ENCODE data around the gene RPS18. TPM values are rescaled to one million over a fixed set of nuclear protein-coding genes. Genes with fewer than 3 reads are reported as not detected.
A peak's percentile ranks its signal among the peaks of the same experiment; 100 is the strongest.

Gene RPS18
- total and polyA plus RNA-seq, 2 of the 4 experiments (the other 2 are of a cell fraction): 6,577 to 8,417 TPM

DNA sequence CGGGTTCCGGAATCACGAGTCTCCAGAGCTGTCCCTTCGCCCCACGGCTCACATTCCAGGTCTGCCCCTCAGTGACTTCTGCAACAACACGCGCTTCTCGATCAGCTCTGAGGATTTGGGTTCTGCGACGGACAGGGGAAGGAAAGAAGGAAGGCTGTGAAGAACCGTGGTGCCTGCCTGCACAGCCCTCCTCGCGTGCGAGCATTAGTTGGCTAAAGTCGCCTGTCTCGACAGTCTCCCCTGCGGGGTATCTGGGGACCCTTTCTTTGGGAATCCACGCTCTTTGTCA lies 23.3 kb upstream of the RPS18 start:
- Histone ChIP-seq H4K91ac (ENCODE audit: insufficient read depth, low read depth, low read length) (peak overlapping the region; percentile 66), H3K27ac (ENCODE audit: insufficient read depth, low read length) (peak overlapping the region; percentile 84), H3K56ac (ENCODE audit: extremely low read depth, insufficient read depth, low read length) (peak overlapping the region; percentile 69), H3K4ac (ENCODE audit: low read depth, low read length) (peak overlapping the region; percentile 92), H3K18ac (ENCODE audit: low read depth, low read length) (peak overlapping the region; percentile 86), H4K20me1 (ENCODE audit: insufficient read depth, low read length) (peaks cover 3% of the 10 kb centered on the region; the same call in 1 of the 2 replicates), H3K9me3 (ENCODE audit: control insufficient read depth, insufficient read depth, low read length) (no peaks in the 10 kb centered on the region), H2AFZ (replicated peaks; ENCODE audit: low read length, poor library complexity) (peak overlapping the region; percentile 94), H3K9ac (ENCODE audit: low read depth, low read length) (peak overlapping the region; percentile 68), H3K4me2 (ENCODE audit: low read depth, low read length) (peak overlapping the region; percentile 89), H2AK9ac (replicated peaks; ENCODE audit: low read depth, low read length, poor library complexity) (peak overlapping the region; percentile 97), H3K36me3 (ENCODE audit: control insufficient read depth, insufficient read depth, low read length) (peaks cover 8% of the 10 kb centered on the region; the same call in 1 of the 2 replicates), H2BK15ac (ENCODE audit: low read depth, low read length) (peak overlapping the region; percentile 33; the same call in 1 of the 3 replicates), H2BK120ac (ENCODE audit: low read depth, low read length) (peak overlapping the region; percentile 83), H2BK5ac (ENCODE audit: low read depth, low read length, poor library complexity, severe bottlenecking) (peak overlapping the region; percentile 81), H3K4me3 (ENCODE audit: insufficient read depth, low read depth, low read length) (peak overlapping the region; percentile 46), H2BK20ac (ENCODE audit: low read depth, low read length) (peak overlapping the region; percentile 64), H3K14ac (replicated peaks; ENCODE audit: low read depth, low read length) (peak overlapping the region; percentile 88), H3K79me1 (ENCODE audit: low read depth in 1 of 2, low read length in 2 of 2) (peaks cover 0 to 24% of the 10 kb centered on the region in 2 experiments; a peak in 2 of 4 replicates), H3K23ac (ENCODE audit: low read depth, low read length) (peak overlapping the region; percentile 95), H3K4me1 (ENCODE audit: control insufficient read depth, insufficient read depth, low read length) (peaks cover 12% of the 10 kb centered on the region), H3K9me1 (ENCODE audit: insufficient read depth, low read length) (peaks cover 11% of the 10 kb centered on the region), H2AK5ac (ENCODE audit: low read depth, low read length) (peak overlapping the region; percentile 58; the same call in 1 of the 2 replicates), H3K27me3 (ENCODE audit: control insufficient read depth, insufficient read depth, low read length) (no peaks in the 10 kb centered on the region), H4K8ac (ENCODE audit: low read depth in 2 of 2, low read length in 2 of 2) (peak overlapping the region; percentile 18 to 81; a peak in 3 of 4 replicates), H4K5ac (ENCODE audit: low read depth, low read length) (peak overlapping the region; percentile 47)
- no peak for TF ChIP-seq MAZ (IDR thresholded peaks at IDR 0.05; ENCODE audit: borderline replicate concordance, low read depth, low read length)
- no peak for TF ChIP-seq SMC3 (IDR thresholded peaks at IDR 0.05; ENCODE audit: low read depth, low read length)
- peak; percentile 4; the same call in 1 of the 2 replicates for TF ChIP-seq USF2 (IDR thresholded peaks at IDR 0.05; ENCODE audit: low read depth, low read length)
- BruUV-seq (replicated peaks): no TSS peak
- WGBS, 2 experiments (ENCODE audit: extremely low coverage in 2 of 2, insufficient read length in 1 of 2): 2% methylated on average over 8 of the region's 18 CpGs; no CpG with 5 or more reads in 1 of the 2 experiments
- ATAC-seq (ENCODE audit: low read depth): peak; percentile 7
- DNase-seq: no peak
- dilution Hi-C loops (cut with HindIII; ENCODE audit: low sequenced_read_pairs, unreplicated experiment): no loop called here
- ChIA-PET POLR2A (ENCODE audit: unreplicated experiment) (no interaction called here), CTCF (interaction anchor here (0.6 to 1.4 kb wide), 7 partner anchors 13 to 232 kb away, joined by 3 to 6 read pairs (median 3); no protein-coding TSS in a partner anchor)
- in situ Hi-C loops (cut with MboI; ENCODE audit: low sequenced_read_pairs): loop anchor here (5.0 to 10.0 kb wide), 3 partner anchors 86 to 231 kb away; no protein-coding TSS in a partner anchor
- intact Hi-C loops (cut with micrococcal nuclease): loop anchor here (1.0 to 5.0 kb wide), 7 partner anchors 48 to 361 kb away; partner anchors contain the start of genes RXRB and SLC39A7
